H1 (cell line): ENCODE data around the gene UVSSA. TPM values are rescaled to one million over a fixed set of nuclear protein-coding genes. Genes with fewer than 3 reads are reported as not detected.

Experiments used
- CTCF ChIA-PET: fragments of 300-600 bp; sonication (Branson Sonifier 250); formaldehyde crosslinking; loops from one replicate; lab custom pipeline; 2021; ENCODE audit not compliant: partially characterized antibody; lab: Charles Lee
- POLR2A ChIA-PET: fragments of 300-600 bp; sonication (Branson Sonifier 250); formaldehyde crosslinking; loops from one replicate; lab custom pipeline; 2021; ENCODE audit warnings: inconsistent platforms; ENCODE audit not compliant: partially characterized antibody; lab: Charles Lee
- DNase-seq, 2 experiments: peaks; one replicate each; pipeline versions ENCODE4 v3.0.0 to v3.0.0-alpha.2; 2010 to 2022; ENCODE audit warnings: low spot score in 2 of 2, low read depth in 1 of 2, mixed read lengths in 1 of 2
- FAIRE-seq: peaks from 2 replicates; lab custom pipeline; 2011; peaks lifted over from hg19 to GRCh38; lab: Jason Lieb, UNC
- H2AFZ ChIP-seq: 2 replicates; pipeline ENCODE4 v1.8.1; 2012; ENCODE audit warnings: low read length, inconsistent platforms
- H2AK5ac ChIP-seq: 2 replicates; pipeline ENCODE4 v1.6.1; 2013; ENCODE audit warnings: low read depth, low read length
- H2BK120ac ChIP-seq: replicated peaks from 2 replicates; pipeline ENCODE3; 2013; ENCODE audit warnings: low read depth, low read length, inconsistent platforms
- H2BK12ac ChIP-seq: 2 replicates; pipeline ENCODE4 v1.6.1; 2013; ENCODE audit warnings: low read depth, low read length
- H2BK15ac ChIP-seq: 2 replicates; pipeline ENCODE4 v1.6.1; 2013; ENCODE audit warnings: low read length
- H2BK20ac ChIP-seq: 2 replicates; pipeline ENCODE4 v1.6.1; 2013; ENCODE audit warnings: low read length
- H2BK5ac ChIP-seq: 2 replicates; pipeline ENCODE4 v1.6.1; 2013; ENCODE audit warnings: low read depth, low read length
- H3K14ac ChIP-seq: 2 replicates; pipeline ENCODE4 v1.6.1; 2013; ENCODE audit warnings: inconsistent platforms; ENCODE audit not compliant: insufficient read length
- H3K18ac ChIP-seq: 2 replicates; pipeline ENCODE4 v1.6.1; 2013; ENCODE audit warnings: low read length; ENCODE audit errors: extremely low read depth
- H3K23ac ChIP-seq: 2 replicates; pipeline ENCODE4 v1.6.1; 2013; ENCODE audit warnings: inconsistent platforms; ENCODE audit not compliant: insufficient read length
- H3K23me2 ChIP-seq: 2 replicates; pipeline ENCODE4 v1.6.1; 2013; ENCODE audit warnings: low read depth, low read length
- H3K27ac ChIP-seq: 2 replicates; pipeline ENCODE4 v1.6.1; 2011; ENCODE audit warnings: low read depth, low read length, inconsistent platforms
- H3K27me3 ChIP-seq, 4 experiments: replicated peaks in 1 of 4; 1 replicate in 1 of 4; 2 replicates in 3 of 4; pipeline versions ENCODE4 v1.6.1 to v1.8.1; 2011 to 2013; ENCODE audit warnings: low read length in 3 of 4, mild to moderate bottlenecking in 3 of 4, inconsistent platforms in 2 of 4, mixed read lengths in 2 of 4, moderate library complexity in 1 of 4; ENCODE audit not compliant: control insufficient read depth in 3 of 4, insufficient read depth in 3 of 4; ENCODE audit errors: extremely low read depth in 1 of 4
- H3K36me3 ChIP-seq, 4 experiments: 2 replicates each; pipeline versions ENCODE4 v1.6.1 to v1.8.1; 2011 to 2013; ENCODE audit warnings: mild to moderate bottlenecking in 4 of 4, low read length in 3 of 4, moderate library complexity in 2 of 4, control low read depth in 1 of 4, inconsistent platforms in 1 of 4; ENCODE audit not compliant: insufficient read depth in 4 of 4, control insufficient read depth in 2 of 4
- H3K4ac ChIP-seq: replicated peaks from 2 replicates; pipeline ENCODE3; 2013; ENCODE audit warnings: low read length, low read depth, mixed read lengths, inconsistent platforms; ENCODE audit not compliant: insufficient read length
- H3K4me1 ChIP-seq, 4 experiments: replicated peaks in 1 of 4; 1 replicate in 1 of 4; 2 replicates in 3 of 4; pipeline versions ENCODE4 v1.6.1 to v1.8.1; 2011 to 2013; ENCODE audit warnings: low read length in 3 of 4, inconsistent platforms in 2 of 4, mixed read lengths in 1 of 4; ENCODE audit not compliant: insufficient read depth in 4 of 4, control insufficient read depth in 3 of 4
- H3K4me2 ChIP-seq, 2 experiments: 2 replicates each; pipeline versions ENCODE4 v1.6.1 to v1.8.1; 2011 to 2013; ENCODE audit warnings: low read depth in 2 of 2, low read length in 2 of 2, control low read depth in 1 of 2, inconsistent platforms in 1 of 2, mild to moderate bottlenecking in 1 of 2; ENCODE audit not compliant: insufficient read depth in 1 of 2
- H3K4me3 ChIP-seq, 4 experiments: fragments of 200-600, 300-600 bp in 1 of 4; sonication (generic), shearing (Covaris generic), sonication (Bioruptor Twin) in 1 of 4; 2 replicates each; pipeline versions ENCODE4 v1.5.1 to v1.8.1; 2011 to 2016; ENCODE audit warnings: low read length in 4 of 4, low read depth in 3 of 4, control low read depth in 2 of 4, inconsistent platforms in 2 of 4, mild to moderate bottlenecking in 2 of 4, mixed read lengths in 1 of 4, moderate library complexity in 1 of 4; ENCODE audit not compliant: insufficient read depth in 2 of 4; ENCODE audit errors: extremely low read depth in 1 of 4
- H3K56ac ChIP-seq: replicated peaks from 2 replicates; pipeline ENCODE3; 2013; ENCODE audit warnings: low read depth, mild to moderate bottlenecking, mixed read lengths, low read length, inconsistent platforms; ENCODE audit not compliant: insufficient read length
- H3K79me1 ChIP-seq: 2 replicates; pipeline ENCODE4 v1.6.1; 2013; ENCODE audit warnings: low read depth, low read length, control low read depth
- H3K79me2 ChIP-seq, 2 experiments: 2 replicates each; pipeline versions ENCODE4 v1.6.1 to v1.8.1; 2012 to 2013; ENCODE audit warnings: low read length in 2 of 2, mild to moderate bottlenecking in 2 of 2, inconsistent platforms in 1 of 2; ENCODE audit not compliant: insufficient read depth in 2 of 2, control insufficient read depth in 1 of 2
- H3K9ac ChIP-seq, 4 experiments: replicated peaks in 1 of 4; 1 replicate in 1 of 4; 2 replicates in 3 of 4; pipeline versions ENCODE4 v1.6.1 to v1.8.1; 2011 to 2013; ENCODE audit warnings: low read depth in 3 of 4, low read length in 3 of 4, control low read depth in 2 of 4, mild to moderate bottlenecking in 2 of 4, moderate library complexity in 2 of 4, inconsistent platforms in 1 of 4; ENCODE audit errors: extremely low read depth in 1 of 4
- H3K9me3 ChIP-seq, 2 experiments: 2 replicates each; pipeline versions ENCODE4 v1.6.1 to v1.8.1; 2012 to 2013; ENCODE audit warnings: mild to moderate bottlenecking in 2 of 2, moderate library complexity in 2 of 2, control low read depth in 1 of 2, inconsistent platforms in 1 of 2, low read depth in 1 of 2, low read length in 1 of 2, mixed read lengths in 1 of 2; ENCODE audit not compliant: insufficient read depth in 2 of 2
- H4K20me1 ChIP-seq, 2 experiments: replicated peaks in 1 of 2; 2 replicates each; pipeline versions ENCODE3 to v1.8.1; 2011 to 2013; ENCODE audit warnings: inconsistent platforms in 2 of 2, low read length in 2 of 2, mild to moderate bottlenecking in 1 of 2; ENCODE audit not compliant: insufficient read depth in 2 of 2, control insufficient read depth in 1 of 2
- H4K5ac ChIP-seq: 2 replicates; pipeline ENCODE4 v1.6.1; 2013; ENCODE audit warnings: low read length, low read depth, mixed read lengths, inconsistent platforms; ENCODE audit not compliant: insufficient read length
- H4K8ac ChIP-seq: 2 replicates; pipeline ENCODE4 v1.8.0; 2013; ENCODE audit warnings: mild to moderate bottlenecking, moderate library complexity, low read length, inconsistent platforms; ENCODE audit not compliant: insufficient read depth; ENCODE audit errors: extremely low read depth
- H4K91ac ChIP-seq: replicated peaks from 2 replicates; pipeline ENCODE3; 2013; ENCODE audit warnings: low read length, mixed read lengths, inconsistent platforms; ENCODE audit not compliant: insufficient read length
- CTBP2 ChIP-seq: IDR thresholded peaks from 2 replicates; pipeline ENCODE4 v1.7.0; 2011; ENCODE audit warnings: borderline replicate concordance, mild to moderate bottlenecking, moderate library complexity, mixed read lengths, low read length; ENCODE audit not compliant: insufficient read depth, insufficient read length
- HDAC6 ChIP-seq: IDR thresholded peaks from one replicate; pipeline ENCODE4 v1.7.1; 2012; ENCODE audit warnings: low read depth, mild to moderate bottlenecking, inconsistent platforms, low read length, moderate library complexity
- POLR2AphosphoS5 ChIP-seq: IDR thresholded peaks from 2 replicates; pipeline ENCODE4 v1.6.1; 2011; ENCODE audit warnings: low read depth, low read length
- RAD21 ChIP-seq, 2 experiments: IDR thresholded peaks in 1 of 2; conservative IDR thresholded peaks in 1 of 2; 2 replicates each; pipeline ENCODE4 v1.6.1; 2011; ENCODE audit warnings: low read depth in 2 of 2, low read length in 2 of 2, improper control_type of control experiment in 1 of 2, inconsistent platforms in 1 of 2, mild to moderate bottlenecking in 1 of 2, moderate library complexity in 1 of 2
- WGBS, 2 experiments: shearing (Covaris generic) in 1 of 2; methylation state at CpG; one replicate each; pipeline versions ENCODE4 v1.1.6 to v1.1.7; 2013 to 2015; ENCODE audit warnings: low lambda C conversion rate in 2 of 2, mixed read lengths in 2 of 2, inconsistent platforms in 1 of 2, low coverage in 1 of 2, missing lambda C conversion rate in 1 of 2; ENCODE audit not compliant: insufficient replicate concordance in 2 of 2, insufficient coverage in 1 of 2, insufficient read length in 1 of 2; ENCODE audit errors: extremely low coverage in 1 of 2, missing lambda C conversion rate in 1 of 2; 5-methylcytosine and 5-hydroxymethylcytosine counted together
- polyA plus RNA-seq, 7 experiments: library from polyadenylated mRNA; depleted of rRNA in 3 of 7; stranded (reverse) in 5 of 7; unstranded in 2 of 7; fragments of >200 nt in 5 of 7; fragments of 200-250 nt in 2 of 7; gene quantifications; 1 replicate in 5 of 7; 2 replicates in 1 of 7; 4 replicates in 1 of 7; pipeline versions ENCODE4 v1.2.1 to v1.2.3, GENCODE V29; 2011 to 2013; ENCODE audit warnings: missing spikeins in 2 of 7, mixed read lengths in 2 of 7
- total RNA-seq: library from RNA; stranded (reverse); fragmentation: NEBNext Ultra II Directional; extraction: Animal tissue kit (Norgen Biotek cat#: 25700); gene quantifications from 2 replicates; pipeline ENCODE4 v1.2.1, GENCODE V29; 2021

Gene UVSSA
- total and polyA plus RNA-seq, 2 of the 8 experiments (the other 6 are each of a cell fraction or from before 2014, with no cell fraction given), result 14.5 to 19.4 TPM

DNA sequence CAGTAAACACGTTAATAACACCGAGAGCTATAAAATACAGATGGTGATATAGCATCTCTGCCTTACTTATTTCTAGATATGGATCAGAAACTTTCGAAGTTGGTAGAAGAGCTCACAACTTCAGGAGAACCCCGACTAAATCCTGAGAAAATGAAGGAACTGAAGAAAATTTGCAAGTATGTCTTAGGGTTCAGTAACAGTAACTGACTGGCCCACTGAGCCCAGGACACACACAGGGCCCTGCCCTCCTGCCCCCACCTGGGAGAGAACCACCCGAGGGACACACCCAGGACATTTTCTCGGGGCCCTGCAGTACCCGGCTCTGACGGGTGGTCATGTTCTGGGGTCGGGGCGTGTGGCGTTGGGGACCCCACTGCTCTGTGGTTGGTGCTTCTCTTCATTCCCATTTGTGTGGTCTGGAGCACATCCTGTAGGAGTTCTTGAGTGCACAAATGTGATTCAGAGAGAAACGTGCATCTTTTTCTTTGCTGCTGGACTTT lies 1.1 kb downstream of the UVSSA start:
- POLR2A ChIA-PET, result interaction anchor here (1.4 to 5.7 kb wide), 3 partner anchors 8 to 99 kb away, joined by 3 to 49 read pairs (median 6); partner anchors contain the start of gene CTBP1
- Histone ChIP-seq H3K79me2 (peaks cover 0 to 9% of the 10 kb centered on the region in 2 experiments; a peak in 2 of 4 replicates), H3K27ac (no peak overlapping the region)

More for the DNA sequence above, 1.1 kb downstream of the UVSSA start:
- peaks cover 0 to 4% of the 10 kb centered on the region in 2 experiments for H4K20me1 ChIP-seq
- no peak overlapping the region for H2AK5ac ChIP-seq
- H2BK20ac ChIP-seq, result no peak overlapping the region
- H2BK120ac ChIP-seq, result no peak overlapping the region
- no peak overlapping the region for H3K14ac ChIP-seq
- DNase-seq, result no peak
- no peak overlapping the region for H4K91ac ChIP-seq
- H3K23ac ChIP-seq, result no peak overlapping the region
- CTCF ChIA-PET, result interaction anchor here (0.6 to 1.8 kb wide), 6 partner anchors 21 to 1336 kb away, joined by 3 to 6 read pairs (median 4); no protein-coding TSS in a partner anchor
- H3K4me2 ChIP-seq, result peak overlapping the region; percentile 80 to 93
- H3K9me3 ChIP-seq, result no peaks in the 10 kb centered on the region
- H2BK12ac ChIP-seq, result no peak overlapping the region
- H4K8ac ChIP-seq, result peak overlapping the region; percentile 73; the same call in 1 of the 2 replicates
- peaks cover 10% of the 10 kb centered on the region for H3K23me2 ChIP-seq
- H3K56ac ChIP-seq, result no peak overlapping the region
- H3K9ac ChIP-seq, result peak overlapping the region in 2 of 4 experiments; percentile 75 to 85; a peak in 2 of 7 replicates
- H4K5ac ChIP-seq, result no peak overlapping the region
- H2BK5ac ChIP-seq, result no peak overlapping the region
- no peak overlapping the region for H3K18ac ChIP-seq
- FAIRE-seq, result no peak
- H3K4me3 ChIP-seq, result peak overlapping the region; percentile 76 to 91 (median 80)
- H3K79me1 ChIP-seq, result peaks cover 2% of the 10 kb centered on the region; the same call in 1 of the 2 replicates
- H3K4me1 ChIP-seq, result peaks cover 0 to 6% (median 2%) of the 10 kb centered on the region in 4 experiments; a peak in 3 of 7 replicates
- WGBS, 2 experiments, result 84% methylated on average over 11 of the region's 12 CpGs; no CpG with 5 or more reads in 1 of the 2 experiments
- H2BK15ac ChIP-seq, result no peak overlapping the region
- TF ChIP-seq RAD21 (IDR thresholded peaks at IDR 0.05 in 1 of 2, conservative IDR thresholded peaks at IDR 0.05 in 1 of 2; ENCODE audit: low read depth in 2 of 2, low read length in 2 of 2) (no peak), CTBP2 (no peak), POLR2AphosphoS5 (no peak), HDAC6 (no peak)
- TF ChIP-seq, all 59 proteins: peak for 0
- H2AFZ ChIP-seq, result no peak overlapping the region
- H3K4ac ChIP-seq, result no peak overlapping the region
- H3K27me3 ChIP-seq, result no peaks in the 10 kb centered on the region
- H3K36me3 ChIP-seq, result peaks cover 0 to 10% (median 5%) of the 10 kb centered on the region in 4 experiments; a peak in 3 of 8 replicates
